ENCODE data around the gene UCHL3. TPM values are rescaled to one million over a fixed set of nuclear protein-coding genes. Genes with fewer than 3 reads are reported as not detected.

UCHL3 gene
- total RNA-seq, 3 donors from 2014 or later, result 29.2 to 33.2 (median 29.6) TPM

- no peaks in the 10 kb centered on the region for H3K36me3 ChIP-seq
- H3K9me3 ChIP-seq, result no peaks in the 10 kb centered on the region
- H3K4me3 ChIP-seq, result no peak overlapping the region
- no peaks in the 10 kb centered on the region for H3K4me1 ChIP-seq
- H3K27ac ChIP-seq, result no peak overlapping the region
- intact Hi-C loops (cut with DNase I; ENCODE audit: low total_unique reads), result no loop called here
- DNase-seq (ENCODE audit: low spot score in 2 of 2), result no peak
- no peaks in the 10 kb centered on the region for H3K27me3 ChIP-seq
- TF ChIP-seq CTCF (IDR thresholded peaks at IDR 0.05) (no peak), POLR2AphosphoS5 (IDR thresholded peaks at IDR 0.05) (no peak), POLR2A (IDR thresholded peaks at IDR 0.05) (no peak)
These were observed 41.5 kb upstream of the UCHL3 start for GRCh38 chr13:75508002-75508548.

GRCh38 chr13:75511051-75511625, 38.5 kb upstream of the UCHL3 start:
- intact Hi-C loops (cut with DNase I; ENCODE audit: low total_unique reads), result no loop called here
- no peak for DNase-seq (ENCODE audit: low spot score in 2 of 2)
- Histone ChIP-seq H3K27me3 (no peaks in the 10 kb centered on the region), H3K36me3 (no peaks in the 10 kb centered on the region), H3K4me1 (no peaks in the 10 kb centered on the region), H3K27ac (no peak overlapping the region), H3K9me3 (no peaks in the 10 kb centered on the region), H3K4me3 (no peak overlapping the region)
- no peak for TF ChIP-seq POLR2A (IDR thresholded peaks at IDR 0.05)
- no peak for TF ChIP-seq POLR2AphosphoS5 (IDR thresholded peaks at IDR 0.05)
- no peak for TF ChIP-seq CTCF (IDR thresholded peaks at IDR 0.05)

GRCh38 chr13:75512253-75512652, 37.3 kb upstream of the UCHL3 start:
- DNase-seq (ENCODE audit: low spot score in 2 of 2), result no peak
- no peaks in the 10 kb centered on the region for H3K36me3 ChIP-seq
- intact Hi-C loops (cut with DNase I; ENCODE audit: low total_unique reads), result no loop called here
- H3K9me3 ChIP-seq, result no peaks in the 10 kb centered on the region
- H3K4me3 ChIP-seq, result no peak overlapping the region
- H3K27ac ChIP-seq, result no peak overlapping the region
- no peaks in the 10 kb centered on the region for H3K27me3 ChIP-seq
- no peaks in the 10 kb centered on the region for H3K4me1 ChIP-seq
- no peak for TF ChIP-seq POLR2A (IDR thresholded peaks at IDR 0.05)
- TF ChIP-seq POLR2AphosphoS5 (IDR thresholded peaks at IDR 0.05), result no peak
- no peak for TF ChIP-seq CTCF (IDR thresholded peaks at IDR 0.05)

GRCh38 chr13:75513271-75513670, 36.3 kb upstream of the UCHL3 start:
- no peak overlapping the region for H3K27ac ChIP-seq
- no peaks in the 10 kb centered on the region for H3K4me1 ChIP-seq
- no peaks in the 10 kb centered on the region for H3K36me3 ChIP-seq
- H3K9me3 ChIP-seq, result no peaks in the 10 kb centered on the region
- no peak for DNase-seq (ENCODE audit: low spot score in 2 of 2)
- no peaks in the 10 kb centered on the region for H3K27me3 ChIP-seq
- TF ChIP-seq CTCF (IDR thresholded peaks at IDR 0.05) (no peak), POLR2A (IDR thresholded peaks at IDR 0.05) (no peak), POLR2AphosphoS5 (IDR thresholded peaks at IDR 0.05) (no peak)
- intact Hi-C loops (cut with DNase I; ENCODE audit: low total_unique reads), result no loop called here
- H3K4me3 ChIP-seq, result no peak overlapping the region

GRCh38 chr13:75514080-75514995, 35.3 kb upstream of the UCHL3 start:
- H3K4me1 ChIP-seq, result no peaks in the 10 kb centered on the region
- TF ChIP-seq CTCF (IDR thresholded peaks at IDR 0.05) (no peak), POLR2AphosphoS5 (IDR thresholded peaks at IDR 0.05) (no peak), POLR2A (IDR thresholded peaks at IDR 0.05) (no peak)
- no peaks in the 10 kb centered on the region for H3K9me3 ChIP-seq
- no peaks in the 10 kb centered on the region for H3K27me3 ChIP-seq
- no peaks in the 10 kb centered on the region for H3K36me3 ChIP-seq
- no peak overlapping the region for H3K4me3 ChIP-seq
- H3K27ac ChIP-seq, result no peak overlapping the region
- no peak for DNase-seq (ENCODE audit: low spot score in 2 of 2)
- intact Hi-C loops (cut with DNase I; ENCODE audit: low total_unique reads), result no loop called here
